Skeletal muscle cell (primary cell): ENCODE results near the gene AUTS2.
A peak's percentile ranks its signal among the peaks of the same experiment; 100 is the strongest.

Experiments used
- DNase-seq: peaks from one replicate; pipeline ENCODE4 v3.0.0-alpha.2; 2010; ENCODE audit warnings: low read depth
- H3K4me3 ChIP-seq: 2 replicates; pipeline ENCODE4 v1.5.1; 2011; ENCODE audit warnings: low read depth, mild to moderate bottlenecking, control low read depth, low read length, moderate library complexity

Gene AUTS2

DNA sequence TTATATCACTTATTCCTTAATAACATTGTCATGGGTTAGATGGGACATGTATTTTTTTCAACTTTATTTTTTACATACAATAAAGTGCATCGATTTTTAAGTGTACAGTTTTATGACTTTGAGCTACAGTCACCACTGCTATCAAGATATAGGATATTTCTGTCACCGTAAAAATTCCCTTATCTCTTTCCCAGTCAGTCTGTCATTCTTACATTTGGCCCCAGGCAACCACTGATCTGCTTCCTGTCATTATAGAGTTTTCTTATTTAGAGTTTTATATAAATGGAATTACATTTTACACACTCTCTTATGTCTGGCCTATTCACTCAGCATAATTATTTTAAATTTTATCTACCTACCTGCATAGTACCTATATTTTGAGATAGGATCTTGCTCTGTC, 145.2 kb downstream of the AUTS2 start:
- H3K4me3 ChIP-seq: no peak overlapping the region
- no peak for DNase-seq

DNA sequence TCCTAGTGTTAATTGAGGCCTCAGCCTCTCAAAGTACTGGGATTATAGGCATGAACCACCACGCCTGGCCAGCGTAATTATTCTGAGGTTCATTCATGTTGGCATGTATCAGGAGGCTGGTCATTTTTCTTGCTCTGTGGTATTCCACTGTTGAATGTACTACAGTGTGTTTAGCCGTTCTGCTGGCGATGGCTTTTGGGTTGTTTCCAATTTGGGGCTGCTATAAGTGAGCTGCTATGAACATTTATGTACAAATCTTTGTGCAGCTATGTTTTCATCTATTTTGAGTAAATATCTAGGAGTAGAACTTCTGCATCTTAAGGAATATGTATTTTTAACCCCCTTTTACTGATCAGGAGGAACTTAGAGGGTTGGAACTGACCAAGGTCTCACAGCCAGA, 145.8 kb downstream of the AUTS2 start:
- H3K4me3 ChIP-seq: no peak overlapping the region
- no peak for DNase-seq

DNA sequence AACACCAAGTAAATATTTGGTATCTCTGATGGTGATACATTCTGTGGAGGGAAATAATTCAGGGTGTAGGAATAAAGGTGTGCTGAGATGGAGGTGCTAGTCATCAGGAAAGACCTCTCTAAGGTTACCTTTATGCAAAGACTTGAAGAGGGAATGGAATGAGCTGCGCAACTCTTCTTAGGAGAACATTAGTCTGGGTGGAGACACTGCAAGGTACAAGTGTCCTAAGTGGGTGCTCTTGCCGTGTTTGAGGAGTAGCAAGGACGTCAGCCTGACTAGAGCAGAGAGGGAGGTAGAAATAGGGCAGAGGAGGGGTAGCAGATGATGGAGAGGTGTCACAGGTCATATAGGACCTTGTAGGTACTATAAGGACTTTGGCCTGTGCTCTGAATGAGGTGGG, 148.1 kb downstream of the AUTS2 start:
- no peak overlapping the region for H3K4me3 ChIP-seq
- no peak for DNase-seq

- no peak for DNase-seq
- no peak overlapping the region for H3K4me3 ChIP-seq
These were observed 148.9 kb downstream of the AUTS2 start for GRCh38 chr7:69747144-69747543.

GRCh38 chr7:69748530-69748929, 150.3 kb downstream of the AUTS2 start:
- no peak overlapping the region for H3K4me3 ChIP-seq
- DNase-seq: no peak

DNA sequence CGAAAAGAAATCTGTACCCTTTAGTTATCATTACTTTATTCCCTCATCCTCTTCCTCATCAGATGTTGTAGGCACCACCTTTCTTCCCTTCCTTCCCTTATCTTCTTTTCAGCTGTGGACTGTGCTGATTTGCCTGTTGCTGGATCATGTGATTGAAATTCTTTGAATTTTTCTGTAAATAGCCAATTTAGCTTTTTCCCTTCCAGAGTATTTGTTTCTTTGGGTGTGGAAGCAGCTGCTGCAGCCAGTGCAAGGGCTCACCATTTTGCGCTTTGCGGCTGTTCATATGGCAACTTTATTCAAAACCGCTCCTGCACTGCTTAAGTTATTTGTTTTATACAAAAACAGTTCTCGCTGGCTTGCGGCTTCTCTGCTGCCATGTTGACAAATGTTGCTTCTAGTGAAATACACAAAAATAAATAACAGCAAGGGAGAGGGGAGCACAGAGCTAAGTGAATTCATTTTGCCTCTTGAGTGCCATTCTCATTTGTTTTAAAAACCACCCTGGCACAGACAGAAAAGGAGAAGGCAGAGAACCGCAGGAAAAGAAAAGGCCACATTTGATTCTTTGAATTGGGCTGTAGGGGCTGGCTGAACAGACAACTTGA, 151.2 kb downstream of the AUTS2 start:
- no peak overlapping the region for H3K4me3 ChIP-seq
- no peak for DNase-seq

GRCh38 chr7:69749994-69750393, 151.7 kb downstream of the AUTS2 start:
- no peak overlapping the region for H3K4me3 ChIP-seq
- no peak for DNase-seq

GRCh38 chr7:69751026-69751425, 152.8 kb downstream of the AUTS2 start:
- H3K4me3 ChIP-seq: no peak overlapping the region
- no peak for DNase-seq

GRCh38 chr7:69753981-69754380, 155.7 kb downstream of the AUTS2 start:
- DNase-seq: no peak
- no peak overlapping the region for H3K4me3 ChIP-seq

- no peak overlapping the region for H3K4me3 ChIP-seq
- no peak for DNase-seq
These were observed 156.2 kb downstream of the AUTS2 start for GRCh38 chr7:69754476-69754875.

- H3K4me3 ChIP-seq: no peak overlapping the region
These were observed 158.0 kb downstream of the AUTS2 start for GRCh38 chr7:69756235-69756634.

GRCh38 chr7:69757528-69757927, 159.3 kb downstream of the AUTS2 start:
- DNase-seq: no peak

More at GRCh38 chr7:69756235-69756634, 158.0 kb downstream of the AUTS2 start:
- DNase-seq: no peak

GRCh38 chr7:69757981-69758430, 159.7 kb downstream of the AUTS2 start:
- no peak overlapping the region for H3K4me3 ChIP-seq
- DNase-seq: peak; percentile 65

More at GRCh38 chr7:69757528-69757927, 159.3 kb downstream of the AUTS2 start:
- no peak overlapping the region for H3K4me3 ChIP-seq

GRCh38 chr7:69759373-69759772, 161.1 kb downstream of the AUTS2 start:
- no peak overlapping the region for H3K4me3 ChIP-seq
- no peak for DNase-seq

DNA sequence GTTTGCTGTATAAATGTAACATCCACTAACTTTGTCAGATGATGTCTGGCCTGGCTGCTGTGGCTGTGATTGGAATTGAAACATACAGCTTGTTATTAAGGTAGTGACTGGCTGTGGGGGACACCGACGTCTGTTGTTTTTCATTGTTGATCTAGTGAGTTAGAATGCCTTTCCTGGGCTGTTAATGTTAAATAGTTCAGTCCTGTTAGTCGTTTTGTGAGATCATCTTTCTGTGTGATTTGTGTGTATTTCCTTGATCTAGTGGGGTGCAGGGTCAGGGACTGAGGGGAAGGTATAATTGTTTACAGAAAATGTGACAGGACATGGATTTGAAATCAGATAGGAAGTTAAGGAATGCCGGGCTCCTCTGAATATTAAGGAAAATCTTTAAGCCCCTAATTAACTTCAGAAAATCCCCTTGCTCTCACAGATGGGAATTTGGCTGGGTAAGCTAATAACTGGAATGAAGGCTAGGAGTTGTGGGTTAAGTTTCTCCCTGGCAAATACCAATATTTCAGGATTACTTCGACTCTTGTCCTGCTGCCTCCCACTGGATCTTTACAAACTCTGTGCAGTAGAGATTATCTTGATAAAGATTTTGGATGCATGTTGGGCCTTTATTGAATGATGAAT, 163.1 kb downstream of the AUTS2 start:
- no peak overlapping the region for H3K4me3 ChIP-seq
- no peak for DNase-seq

GRCh38 chr7:69762821-69763352, 164.6 kb downstream of the AUTS2 start:
- no peak overlapping the region for H3K4me3 ChIP-seq
- no peak for DNase-seq

GRCh38 chr7:69763513-69763912, 165.2 kb downstream of the AUTS2 start:
- H3K4me3 ChIP-seq: no peak overlapping the region
- DNase-seq: no peak

- no peak for DNase-seq
These were observed 165.9 kb downstream of the AUTS2 start for GRCh38 chr7:69764147-69764546.

GRCh38 chr7:69764681-69765080, 166.4 kb downstream of the AUTS2 start:
- no peak overlapping the region for H3K4me3 ChIP-seq
- DNase-seq: no peak

More at GRCh38 chr7:69764147-69764546, 165.9 kb downstream of the AUTS2 start:
- no peak overlapping the region for H3K4me3 ChIP-seq

DNA sequence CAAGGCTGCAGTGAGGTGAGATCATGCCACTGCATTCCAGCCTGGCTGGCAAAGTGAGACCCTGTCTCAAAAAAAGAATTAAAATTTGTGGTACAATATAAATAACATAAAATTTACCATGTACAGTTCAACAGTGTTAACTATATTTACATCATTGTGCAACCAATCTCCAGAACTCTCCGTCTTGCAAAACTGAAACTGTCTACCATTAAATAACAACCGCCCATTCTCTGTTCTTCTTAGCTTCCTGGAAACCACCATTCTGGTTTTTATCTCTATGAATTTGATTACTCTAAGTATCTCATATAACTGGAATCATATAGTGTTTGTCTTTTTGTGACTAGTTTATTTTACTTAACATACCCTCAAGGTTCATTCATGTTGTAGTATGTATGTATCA, 167.6 kb downstream of the AUTS2 start:
- H3K4me3 ChIP-seq: no peak overlapping the region
- no peak for DNase-seq

DNA sequence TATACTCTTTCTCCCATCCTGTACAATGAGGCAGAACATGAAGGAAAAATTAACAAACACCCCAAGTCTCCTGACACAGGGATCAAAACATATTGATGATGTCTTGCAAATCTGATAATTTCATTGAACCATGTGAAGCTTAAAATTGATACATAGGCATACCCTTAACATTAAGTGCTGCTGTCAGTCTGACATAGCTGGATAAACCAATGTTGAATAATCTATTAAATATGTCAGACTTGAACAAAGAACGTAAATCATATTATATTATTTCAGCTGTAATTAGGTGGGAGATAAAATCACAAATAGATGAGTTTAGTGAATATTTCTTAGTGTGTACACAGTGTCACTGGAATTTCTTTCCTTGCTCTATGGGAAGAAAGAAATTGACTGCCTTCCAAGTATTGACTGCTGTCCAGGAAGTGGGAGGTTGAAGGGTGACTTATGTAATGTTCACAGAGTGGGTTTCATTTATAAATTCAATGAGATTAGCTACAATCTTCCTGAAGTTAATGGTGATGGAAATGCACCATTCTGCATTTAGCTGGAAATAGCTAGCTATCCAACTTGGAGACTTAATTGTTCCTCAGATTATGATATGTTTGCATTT, 170.8 kb downstream of the AUTS2 start:
- H3K4me3 ChIP-seq: no peak overlapping the region
- DNase-seq: no peak
